GM10248 (cell line): ENCODE results near the gene SYK.
A peak's percentile ranks its signal among the peaks of the same experiment; 100 is the strongest.

Experiments
- CTCF ChIA-PET: fragments of 300-600 bp; sonication (Branson Sonifier 250); formaldehyde crosslinking; extraction: SDS; loops from one replicate; lab custom pipeline; 2021; ENCODE audit warnings: antibody characterized with exemption; lab: Yijun Ruan, JAX
- POLR2A ChIA-PET: fragments of 350-650 bp; sonication (Branson Sonifier 250); formaldehyde crosslinking; extraction: SDS; loops from one replicate; lab custom pipeline; 2020; ENCODE audit warnings: antibody characterized with exemption; lab: Yijun Ruan, JAX
- DNase-seq: peaks from one replicate; pipeline ENCODE4 v3.0.0; 2012; ENCODE audit errors: extremely low spot score
- CTCF ChIP-seq: IDR thresholded peaks from 2 replicates; pipeline ENCODE4 v1.5.1; 2012; ENCODE audit warnings: mild to moderate bottlenecking, low read depth; ENCODE audit errors: extremely low read depth, missing control alignments, control extremely low read depth

The SYK gene

GRCh38 chr9:90836411-90837080 lies 34.9 kb downstream of the SYK start:
- DNase-seq = no peak
- POLR2A ChIA-PET = no interaction called here
- CTCF ChIA-PET = interaction anchor here (2.0 kb wide), 1 partner anchor 34 kb away, joined by 5 read pairs; no protein-coding TSS in a partner anchor
- no peak for TF ChIP-seq CTCF

- no peak for DNase-seq
- ChIA-PET POLR2A (no interaction called here), CTCF (interaction anchor here (0.6 to 1.9 kb wide), 7 partner anchors 11 to 55 kb away, joined by 3 to 6 read pairs (median 3); no protein-coding TSS in a partner anchor)
- peak; percentile 18 for TF ChIP-seq CTCF
These were observed 36.5 kb downstream of the SYK start for GRCh38 chr9:90838098-90838497.

GRCh38 chr9:90838581-90839154 lies 37.0 kb downstream of the SYK start:
- no peak for TF ChIP-seq CTCF
- ChIA-PET CTCF (interaction anchor here (0.8 to 1.9 kb wide), 10 partner anchors 10 to 64 kb away, joined by 3 to 6 read pairs (median 4); no protein-coding TSS in a partner anchor), POLR2A (no interaction called here)
- no peak for DNase-seq

GRCh38 chr9:90839183-90839728 lies 37.6 kb downstream of the SYK start:
- TF ChIP-seq CTCF = no peak
- ChIA-PET POLR2A (no interaction called here), CTCF (interaction anchor here (0.7 to 1.9 kb wide), 10 partner anchors 10 to 65 kb away, joined by 3 to 6 read pairs (median 4); no protein-coding TSS in a partner anchor)
- DNase-seq = no peak

- ChIA-PET POLR2A (no interaction called here), CTCF (no interaction called here)
- DNase-seq = no peak
- no peak for TF ChIP-seq CTCF
These were observed 39.1 kb downstream of the SYK start for GRCh38 chr9:90840696-90841095.

- no peak for DNase-seq
- TF ChIP-seq CTCF = no peak
- ChIA-PET CTCF (no interaction called here), POLR2A (no interaction called here)
These were observed 39.6 kb downstream of the SYK start for GRCh38 chr9:90841213-90841612.
